GM04503 (cell line): Measurements from ENCODE around the gene FLRT2.

Source experiments
- DNase-seq: peaks from one replicate; pipeline ENCODE4 v3.0.0-alpha.2; 2012; ENCODE audit warnings: low read depth

FLRT2 gene

GRCh38 chr14:85564841-85565527 lies 35.0 kb downstream of the FLRT2 start:
- no peak for DNase-seq

GRCh38 chr14:85565862-85566296 lies 35.9 kb downstream of the FLRT2 start:
- DNase-seq = no peak

DNA sequence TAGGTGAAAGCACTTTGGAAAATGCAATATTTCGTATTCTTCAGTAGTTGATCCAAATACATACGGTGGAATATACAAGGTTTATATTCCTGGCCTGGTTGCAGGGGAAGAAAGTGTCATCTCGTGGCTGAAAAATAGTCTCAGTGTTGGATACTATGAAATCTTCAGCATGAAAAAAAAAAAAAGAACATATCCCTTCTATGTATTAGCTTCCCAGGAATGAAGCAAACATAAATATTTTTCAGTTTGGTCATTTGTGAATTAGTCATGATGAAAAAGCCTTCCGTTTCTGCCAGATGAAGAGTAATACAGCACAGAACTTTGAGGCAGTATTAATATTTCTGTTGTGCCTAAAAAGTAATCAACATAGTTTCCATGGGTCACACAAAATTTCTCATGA lies 36.7 kb downstream of the FLRT2 start:
- peak; percentile 80 for DNase-seq

DNA sequence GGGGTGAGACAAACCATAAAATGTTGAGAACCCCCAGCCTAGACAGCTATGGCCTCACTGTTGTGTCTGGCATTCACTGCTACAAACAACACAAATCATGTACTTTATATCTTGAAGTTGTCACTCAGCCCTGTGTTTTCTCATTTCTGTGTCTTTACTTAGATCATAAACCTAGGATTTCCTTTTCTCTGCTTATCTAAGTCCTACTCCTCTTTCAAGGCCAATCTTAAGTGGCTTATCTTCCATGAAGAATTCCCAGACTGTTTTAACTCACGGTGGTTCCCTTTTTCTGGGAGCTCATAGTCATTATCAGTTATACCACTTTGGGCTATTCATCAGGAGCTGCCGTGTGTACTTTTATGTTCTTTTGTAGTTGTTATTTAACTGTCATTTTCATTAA lies 42.1 kb downstream of the FLRT2 start:
- no peak for DNase-seq

GRCh38 chr14:85572845-85573244 lies 42.9 kb downstream of the FLRT2 start:
- DNase-seq = peak; percentile 50

DNA sequence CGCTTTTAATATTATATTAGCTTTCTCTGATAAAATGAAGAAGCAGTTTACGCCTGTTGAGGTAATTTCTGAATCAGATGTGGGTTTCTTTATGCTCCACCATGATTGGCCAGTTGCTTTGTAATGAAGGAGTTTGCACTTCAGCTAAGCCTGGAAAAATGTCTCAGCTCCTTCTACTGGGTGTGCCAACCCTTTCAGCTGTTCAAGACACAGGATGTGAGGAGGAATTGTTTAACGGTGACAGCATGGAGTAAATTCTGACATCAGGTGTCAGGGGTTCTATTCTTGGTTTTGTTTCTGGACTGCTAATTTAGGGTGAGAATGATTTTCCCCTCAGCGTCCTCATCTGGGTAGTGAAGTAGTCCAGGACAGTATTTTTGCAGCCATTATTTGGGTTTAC lies 43.5 kb downstream of the FLRT2 start:
- DNase-seq = no peak

- no peak for DNase-seq
Measured at GRCh38 chr14:85574853-85575616, 45.1 kb downstream of the FLRT2 start.

DNA sequence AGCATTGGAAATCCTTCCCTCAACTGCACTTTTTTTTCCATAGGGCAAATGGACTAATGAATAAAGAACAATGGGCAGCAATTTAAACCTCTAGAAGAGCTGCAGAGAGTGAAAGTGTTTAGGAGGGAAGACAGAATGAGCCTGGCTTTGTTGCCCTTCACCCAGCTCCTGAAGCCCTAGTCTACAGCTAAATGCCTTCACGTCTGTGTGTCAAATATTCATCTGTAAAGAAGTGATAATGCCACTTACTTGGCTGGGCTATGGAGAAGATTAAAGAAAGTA lies 45.6 kb downstream of the FLRT2 start:
- no peak for DNase-seq

DNA sequence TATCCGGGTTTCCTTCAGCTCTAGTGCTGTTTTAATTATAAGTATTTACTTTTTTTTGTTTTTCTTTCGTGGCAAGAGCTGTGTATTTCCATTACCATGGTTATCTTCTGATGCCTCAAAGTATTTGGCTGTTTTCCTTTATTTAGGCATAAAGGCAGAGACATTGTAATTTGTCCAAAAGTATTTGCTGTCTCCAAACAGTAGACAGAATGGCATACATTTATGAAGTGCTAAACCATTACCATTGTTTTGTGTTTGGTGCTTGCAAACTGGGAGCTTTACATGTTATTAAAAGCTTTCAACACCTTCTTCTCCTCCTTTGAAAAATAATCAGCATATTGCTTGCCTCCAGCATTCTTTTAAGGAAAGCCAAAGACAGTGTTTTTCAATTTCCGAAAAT lies 46.3 kb downstream of the FLRT2 start:
- DNase-seq = peak; percentile 58

GRCh38 chr14:85576848-85577542 lies 47.1 kb downstream of the FLRT2 start:
- no peak for DNase-seq

GRCh38 chr14:85577543-85578114 lies 47.7 kb downstream of the FLRT2 start:
- no peak for DNase-seq

DNA sequence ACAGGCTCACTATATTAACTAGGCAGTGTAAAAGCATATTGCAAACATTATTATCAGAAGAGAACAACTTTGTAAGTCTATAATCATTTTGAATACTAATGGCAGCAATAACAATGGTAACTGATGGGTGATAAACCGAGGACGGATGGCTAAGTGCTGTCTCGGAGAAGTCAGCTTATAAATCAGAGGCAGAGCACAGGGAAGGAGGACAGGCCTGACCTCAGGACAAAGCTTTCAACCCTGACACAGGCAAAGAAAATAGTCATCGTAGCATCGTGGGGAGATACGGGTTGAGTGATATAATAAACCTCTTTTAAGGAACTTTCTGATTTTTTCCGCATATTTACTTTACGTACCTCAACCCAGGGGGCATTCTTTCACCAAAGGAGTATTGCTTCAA lies 48.4 kb downstream of the FLRT2 start:
- no peak for DNase-seq

- no peak for DNase-seq
Measured at GRCh38 chr14:85578930-85579329, 49.0 kb downstream of the FLRT2 start.

DNA sequence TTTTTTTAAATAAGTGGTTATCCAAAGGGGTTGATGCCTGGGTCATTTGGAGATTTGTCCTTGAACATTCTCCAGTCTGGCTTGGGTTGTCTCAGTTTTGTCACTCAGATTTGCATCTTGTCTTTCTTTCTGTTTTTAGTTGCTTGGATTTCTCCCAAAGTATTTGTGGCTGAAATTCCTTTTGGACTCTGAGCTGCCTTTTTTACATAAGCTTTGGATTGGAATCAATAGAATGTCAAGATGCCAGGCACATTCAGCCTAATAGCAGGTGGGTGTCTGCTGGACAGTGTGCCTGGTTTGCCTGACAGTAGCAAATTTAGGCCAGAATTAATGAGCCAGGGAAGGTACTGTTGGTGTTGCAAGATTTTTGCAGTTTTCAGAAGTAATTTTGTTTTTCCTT lies 50.0 kb downstream of the FLRT2 start:
- no peak for DNase-seq

GRCh38 chr14:85580536-85581140 lies 50.7 kb downstream of the FLRT2 start:
- DNase-seq = no peak

DNA sequence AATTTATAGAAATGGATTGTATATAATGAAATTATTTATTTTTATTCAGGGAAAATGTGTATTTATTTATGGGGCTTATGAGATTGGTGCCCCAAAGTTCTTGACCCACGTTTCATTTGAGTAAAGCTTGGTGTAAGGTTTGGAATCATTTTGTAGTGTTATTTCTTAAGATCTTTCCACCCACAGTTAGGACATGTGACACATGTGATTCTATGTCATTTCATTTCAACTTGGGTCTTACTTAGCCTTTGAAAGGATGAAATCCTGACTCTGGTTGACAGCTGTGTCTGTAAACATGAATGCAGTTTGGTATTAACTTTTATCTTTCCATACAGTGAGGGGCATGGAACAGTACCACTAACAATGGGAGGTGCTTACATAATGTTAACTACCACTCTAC lies 51.7 kb downstream of the FLRT2 start:
- no peak for DNase-seq

GRCh38 chr14:85583380-85583779 lies 53.4 kb downstream of the FLRT2 start:
- no peak for DNase-seq

DNA sequence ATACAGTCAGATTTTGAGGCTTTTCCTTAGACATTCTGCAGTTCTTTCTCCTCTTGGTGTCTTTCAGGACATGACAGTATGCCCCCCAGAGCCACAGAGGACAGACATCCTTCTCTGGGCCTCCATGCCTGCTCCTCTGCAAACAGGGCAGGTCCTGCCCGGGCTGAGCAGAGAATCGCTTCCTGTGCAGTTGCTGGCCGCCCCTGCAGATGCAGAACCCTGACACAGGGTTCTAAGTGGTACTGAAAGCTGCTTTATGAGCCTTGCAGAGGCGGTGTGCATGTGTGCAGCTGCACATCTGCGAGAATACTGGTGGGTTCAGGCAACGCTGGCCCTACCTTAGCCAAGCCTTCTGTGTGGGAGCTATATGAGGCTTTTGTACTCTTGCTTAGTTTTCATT lies 54.5 kb downstream of the FLRT2 start:
- DNase-seq = no peak

GRCh38 chr14:85587151-85587711 lies 57.3 kb downstream of the FLRT2 start:
- DNase-seq = no peak

- no peak for DNase-seq
Measured at GRCh38 chr14:85590784-85591183, 60.8 kb downstream of the FLRT2 start.

DNA sequence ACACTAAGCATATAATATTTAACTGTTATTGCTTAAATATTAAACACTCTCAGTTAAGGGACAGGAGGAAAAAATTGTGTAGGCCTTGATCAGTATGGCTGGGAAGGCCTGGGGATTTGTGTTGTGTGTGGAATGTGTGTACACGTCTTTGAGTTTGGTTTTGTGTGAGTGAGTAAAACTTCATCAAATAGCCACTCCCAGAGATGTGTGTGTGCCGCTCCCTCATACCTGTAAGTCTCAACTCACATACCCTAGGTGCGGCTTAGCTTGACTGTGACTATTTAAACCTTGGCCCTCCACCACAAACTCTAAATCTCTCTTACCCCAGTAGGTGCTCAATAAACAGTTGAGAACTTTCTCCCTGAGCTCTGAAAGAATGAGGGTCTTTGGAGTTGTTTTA lies 64.3 kb downstream of the FLRT2 start:
- DNase-seq = no peak

DNA sequence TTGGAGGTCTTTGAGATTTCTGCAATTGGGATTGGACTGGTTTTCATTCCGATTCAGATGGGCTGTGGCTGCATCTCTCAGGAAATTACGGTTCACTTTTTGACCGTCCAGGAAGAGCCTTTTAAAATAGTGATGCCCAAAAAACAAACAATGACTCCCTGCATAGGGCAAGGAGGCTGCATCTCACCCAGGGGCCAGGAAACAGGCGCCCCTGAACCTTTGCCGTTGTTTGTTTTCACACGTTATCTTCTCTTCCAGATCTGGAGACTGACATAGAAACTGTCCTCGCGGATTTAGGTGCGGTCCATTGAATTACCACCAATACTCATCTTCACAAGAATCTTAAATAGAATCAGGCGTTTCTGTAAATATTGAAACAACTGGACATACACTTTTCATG lies 66.0 kb downstream of the FLRT2 start:
- no peak for DNase-seq
